Peyer's patch (tissue), 4 donors: Measurements from ENCODE around the gene CDK19.

ENCODE experiments used
- CTCF ChIP-seq, 6 experiments: fragments of 450-650 bp in 4 of 6; fragments of 200-600 bp in 2 of 6; sonication (generic) in 1 of 6; IDR thresholded peaks; one replicate each; pipeline ENCODE4 v1.5.1; 2017 to 2019; ENCODE audit warnings: antibody characterized with exemption in 6 of 6, mild to moderate bottlenecking in 3 of 6, moderate library complexity in 1 of 6
- POLR2A ChIP-seq, 2 donors: fragments of 450-650 bp; IDR thresholded peaks; one replicate each; pipeline ENCODE4 v1.5.1; 2017; ENCODE audit warnings: antibody characterized with exemption in 2 of 2, mild to moderate bottlenecking in 2 of 2, moderate library complexity in 2 of 2

GRCh38 chr6:110643175-110643574, 172.1 kb downstream of the CDK19 start:
- TF ChIP-seq CTCF (IDR thresholded peaks at IDR 0.05) (no peak), POLR2A (IDR thresholded peaks at IDR 0.05) (no peak)
